ENCODE data around the gene NSD1. TPM values are rescaled to one million over a fixed set of nuclear protein-coding genes. Genes with fewer than 3 reads are reported as not detected.

Gene NSD1
- total and polyA plus RNA-seq, 2 of the 8 experiments (the other 6 are each of a cell fraction or from before 2014, with no cell fraction given): 22.8 to 168 TPM

DNA sequence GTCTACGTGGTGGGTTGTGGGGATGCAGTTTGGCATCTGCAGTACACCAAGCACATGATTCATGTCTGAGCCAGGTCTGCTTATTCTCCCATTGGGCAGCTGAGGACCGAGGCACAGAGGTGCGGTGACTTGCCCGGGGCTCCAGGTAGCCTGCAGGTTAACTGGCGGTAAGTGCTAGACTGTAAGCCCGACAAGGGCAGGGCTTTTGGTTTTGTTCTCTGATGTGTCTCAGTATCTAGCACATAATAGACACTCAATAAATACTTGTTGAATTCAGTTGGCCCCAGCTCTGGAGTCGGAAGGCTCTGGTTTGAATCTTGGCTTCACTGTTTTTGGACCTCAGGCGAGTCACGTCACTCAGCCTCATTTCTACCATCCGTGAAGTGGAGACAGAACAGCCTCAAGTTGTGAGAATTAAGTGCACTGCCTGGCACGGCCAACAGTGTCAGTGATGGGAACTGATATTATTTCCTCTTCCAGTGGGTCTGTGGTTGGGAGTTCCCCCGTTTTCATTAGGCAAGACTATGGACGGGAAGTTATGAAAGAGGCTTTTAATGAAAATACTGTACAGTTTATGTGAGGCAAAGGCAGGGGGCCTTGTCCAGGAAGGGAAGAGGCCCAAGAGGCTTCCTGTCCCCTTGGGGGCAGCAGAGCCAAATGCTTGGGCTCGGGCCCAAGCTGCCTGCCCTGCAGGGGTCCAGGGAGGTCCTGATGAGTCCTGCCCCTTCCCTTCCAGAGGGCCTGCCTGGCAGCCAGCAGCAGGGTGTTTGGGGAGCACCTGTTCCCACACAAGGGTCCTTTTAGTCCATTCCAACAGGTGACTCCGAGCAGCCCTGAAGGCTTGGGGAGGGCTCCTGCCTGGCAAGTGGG is 173.3 kb downstream of the NSD1 start:
- H3K56ac ChIP-seq (replicated peaks; ENCODE audit: insufficient read length, low read depth, low read length): no peak overlapping the region
- no peak overlapping the region for H2BK20ac ChIP-seq (ENCODE audit: low read length)
- no peak overlapping the region for H4K91ac ChIP-seq (replicated peaks; ENCODE audit: insufficient read length, low read length)
- POLR2A ChIA-PET (ENCODE audit: partially characterized antibody): interaction anchor here (0.9 to 12.1 kb wide), 7 partner anchors 12 to 178 kb away, joined by 3 to 111 read pairs (median 4); partner anchors contain the start of gene NSD1
- CTCF ChIA-PET (ENCODE audit: partially characterized antibody): interaction anchor here (0.7 to 16.6 kb wide), 10 partner anchors 12 to 194 kb away, joined by 3 to 251 read pairs (median 17); partner anchors contain the start of gene PRR7
- H3K79me2 ChIP-seq (ENCODE audit: control insufficient read depth in 1 of 2, insufficient read depth in 2 of 2, low read length in 2 of 2): peaks cover 10 to 19% of the 10 kb centered on the region in 2 experiments
- H3K14ac ChIP-seq (ENCODE audit: insufficient read length): no peak overlapping the region
- no peak overlapping the region for H4K5ac ChIP-seq (ENCODE audit: insufficient read length, low read depth, low read length)
- peaks cover 0 to 22% (median 12%) of the 10 kb centered on the region in 4 experiments; a peak in 6 of 7 replicates for H3K4me1 ChIP-seq (replicated peaks in 1 of 4; ENCODE audit: control insufficient read depth in 3 of 4, insufficient read depth in 4 of 4, low read length in 3 of 4)
- H4K20me1 ChIP-seq (replicated peaks in 1 of 2; ENCODE audit: control insufficient read depth in 1 of 2, insufficient read depth in 2 of 2, low read length in 2 of 2): peaks cover 7 to 19% of the 10 kb centered on the region in 2 experiments
- peaks cover 3 to 19% (median 13%) of the 10 kb centered on the region in 4 experiments; a peak in 6 of 8 replicates for H3K36me3 ChIP-seq (ENCODE audit: control insufficient read depth in 2 of 4, insufficient read depth in 4 of 4, low read length in 3 of 4)
- no peak for DNase-seq (ENCODE audit: low read depth in 1 of 2, low spot score in 2 of 2)
- H3K79me1 ChIP-seq (ENCODE audit: low read depth, low read length): peaks cover 9% of the 10 kb centered on the region
- no peak overlapping the region for H3K23ac ChIP-seq (ENCODE audit: insufficient read length)
- H3K9ac ChIP-seq (replicated peaks in 1 of 4; ENCODE audit: extremely low read depth in 1 of 4, low read depth in 3 of 4, low read length in 3 of 4): no peak overlapping the region
- no peak overlapping the region for H2BK5ac ChIP-seq (ENCODE audit: low read depth, low read length)
- 89% methylated on average over 15 of the region's 15 CpGs; no CpG with 5 or more reads in 1 of the 2 experiments for WGBS, 2 experiments (ENCODE audit: extremely low coverage in 1 of 2, insufficient coverage in 1 of 2, insufficient read length in 1 of 2, insufficient replicate concordance in 2 of 2, low coverage in 1 of 2, low lambda C conversion rate in 2 of 2, missing lambda C conversion rate in 1 of 2)
- H3K9me3 ChIP-seq (ENCODE audit: insufficient read depth in 2 of 2, low read depth in 1 of 2, low read length in 1 of 2): no peaks in the 10 kb centered on the region
- TF ChIP-seq BCL11A (IDR thresholded peaks at IDR 0.05; ENCODE audit: low read depth in 2 of 2, low read length in 2 of 2) (no peak), SP2 (IDR thresholded peaks at IDR 0.05; ENCODE audit: low read length) (no peak), SP1 (IDR thresholded peaks at IDR 0.05; ENCODE audit: low read depth, low read length) (no peak), SIRT6 (IDR thresholded peaks at IDR 0.05; ENCODE audit: low read length) (no peak), RAD21 (IDR thresholded peaks at IDR 0.05 in 1 of 2, conservative IDR thresholded peaks at IDR 0.05 in 1 of 2; ENCODE audit: low read depth in 2 of 2, low read length in 2 of 2) (peak; percentile 31 to 55)
- TF ChIP-seq, protein P1, sequence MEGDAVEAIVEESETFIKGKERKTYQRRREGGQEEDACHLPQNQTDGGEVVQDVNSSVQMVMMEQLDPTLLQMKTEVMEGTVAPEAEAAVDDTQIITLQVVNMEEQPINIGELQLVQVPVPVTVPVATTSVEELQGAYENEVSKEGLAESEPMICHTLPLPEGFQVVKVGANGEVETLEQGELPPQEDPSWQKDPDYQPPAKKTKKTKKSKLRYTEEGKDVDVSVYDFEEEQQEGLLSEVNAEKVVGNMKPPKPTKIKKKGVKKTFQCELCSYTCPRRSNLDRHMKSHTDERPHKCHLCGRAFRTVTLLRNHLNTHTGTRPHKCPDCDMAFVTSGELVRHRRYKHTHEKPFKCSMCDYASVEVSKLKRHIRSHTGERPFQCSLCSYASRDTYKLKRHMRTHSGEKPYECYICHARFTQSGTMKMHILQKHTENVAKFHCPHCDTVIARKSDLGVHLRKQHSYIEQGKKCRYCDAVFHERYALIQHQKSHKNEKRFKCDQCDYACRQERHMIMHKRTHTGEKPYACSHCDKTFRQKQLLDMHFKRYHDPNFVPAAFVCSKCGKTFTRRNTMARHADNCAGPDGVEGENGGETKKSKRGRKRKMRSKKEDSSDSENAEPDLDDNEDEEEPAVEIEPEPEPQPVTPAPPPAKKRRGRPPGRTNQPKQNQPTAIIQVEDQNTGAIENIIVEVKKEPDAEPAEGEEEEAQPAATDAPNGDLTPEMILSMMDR (IDR thresholded peaks at IDR 0.05; ENCODE audit: control extremely low read depth in 1 of 3, insufficient read depth in 1 of 3, low read depth in 1 of 3, low read length in 3 of 3): peak in 2 of 3 experiments; percentile 30 to 40; a peak in 3 of 4 replicates
- no peak overlapping the region for H2AFZ ChIP-seq (ENCODE audit: low read length)
- no peak overlapping the region for H4K8ac ChIP-seq (ENCODE audit: extremely low read depth, insufficient read depth, low read length)
- no peak overlapping the region for H3K4me3 ChIP-seq (ENCODE audit: extremely low read depth in 1 of 4, insufficient read depth in 2 of 4, low read depth in 3 of 4, low read length in 4 of 4)
- no peak overlapping the region for H2BK120ac ChIP-seq (replicated peaks; ENCODE audit: low read depth, low read length)
- no peaks in the 10 kb centered on the region for H3K27me3 ChIP-seq (replicated peaks in 1 of 4; ENCODE audit: control insufficient read depth in 3 of 4, extremely low read depth in 1 of 4, insufficient read depth in 3 of 4, low read length in 3 of 4)
- no peak overlapping the region for H2BK12ac ChIP-seq (ENCODE audit: low read depth, low read length)
- H2BK15ac ChIP-seq (ENCODE audit: low read length): no peak overlapping the region
- H2AK5ac ChIP-seq (ENCODE audit: low read depth, low read length): no peak overlapping the region
- no peak overlapping the region for H3K27ac ChIP-seq (ENCODE audit: low read depth, low read length)
- H3K23me2 ChIP-seq (ENCODE audit: low read depth, low read length): peaks cover 18% of the 10 kb centered on the region; the same call in 1 of the 2 replicates
- H3K4ac ChIP-seq (replicated peaks; ENCODE audit: insufficient read length, low read depth, low read length): no peak overlapping the region
- no peak for FAIRE-seq
- no peak overlapping the region for H3K18ac ChIP-seq (ENCODE audit: extremely low read depth, low read length)
- no peak overlapping the region for H3K4me2 ChIP-seq (ENCODE audit: insufficient read depth in 1 of 2, low read depth in 2 of 2, low read length in 2 of 2)
